ENCODE data around the gene NIP7. TPM values are rescaled to one million over a fixed set of nuclear protein-coding genes. Genes with fewer than 3 reads are reported as not detected.

NIP7 gene
- total and polyA plus RNA-seq, 4 donors: 14.5 to 23.2 (median 17.0) TPM

DNA sequence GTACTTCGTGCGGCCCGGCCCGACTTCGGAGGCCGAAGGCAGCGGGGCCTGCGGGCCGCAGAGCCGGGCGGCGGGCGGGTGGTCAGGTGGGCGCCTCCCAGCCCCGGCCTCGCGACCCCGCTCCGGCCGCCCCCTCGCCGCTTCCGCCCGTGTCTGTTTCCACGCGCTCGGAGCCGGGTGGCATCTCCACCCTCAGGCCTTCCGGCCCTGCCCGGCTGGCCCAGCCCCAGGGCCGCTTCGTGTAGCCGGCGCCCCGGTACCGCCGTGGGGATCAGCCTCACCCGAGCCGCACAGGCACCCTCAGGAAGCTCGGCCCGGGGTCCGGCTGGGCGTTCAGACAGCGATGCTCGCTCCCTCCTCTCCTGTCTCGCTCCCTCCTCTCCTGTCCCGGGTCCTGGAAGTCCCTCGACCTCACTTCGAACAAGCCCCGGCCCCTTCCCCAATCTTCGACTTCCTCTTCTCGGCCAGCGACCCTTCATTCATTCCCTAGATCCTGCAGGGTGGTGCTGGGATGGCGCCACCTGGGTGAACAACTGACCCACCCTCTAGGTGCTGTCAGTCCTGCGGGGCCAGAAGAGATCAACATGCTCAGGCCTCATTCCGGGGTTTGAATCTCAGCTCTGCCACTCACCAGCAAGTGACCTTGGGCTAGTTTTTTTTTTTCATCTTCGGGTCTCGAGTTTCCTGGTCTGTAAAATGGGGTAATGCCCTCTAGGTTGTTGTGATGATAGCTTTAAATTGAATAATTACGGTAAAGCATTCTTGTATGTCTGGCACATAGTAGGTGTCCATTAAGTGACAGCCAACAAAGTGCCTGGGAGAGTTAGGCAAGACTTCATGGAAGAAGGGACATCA is 27.8 kb upstream of the NIP7 start:
- H3K27ac ChIP-seq (ENCODE audit: low read depth in 1 of 2, low read length in 1 of 2): peak overlapping the region; percentile 91 to 95
- H3K4me3 ChIP-seq: peak overlapping the region; percentile 95
- no peaks in the 10 kb centered on the region for H3K9me3 ChIP-seq (ENCODE audit: control insufficient read depth in 4 of 4, insufficient read depth in 3 of 4, low read length in 3 of 4)
- peaks cover 0 to 5% (median 4%) of the 10 kb centered on the region in 5 donors for H3K4me1 ChIP-seq (ENCODE audit: control insufficient read depth in 5 of 5, insufficient read depth in 5 of 5, low read length in 5 of 5)
- DNase-seq: peak in 2 of 3 donors; percentile 17 to 19
- TF ChIP-seq CTCF (IDR thresholded peaks at IDR 0.05; ENCODE audit: control extremely low read depth, extremely low read depth): no peak
- H3K27me3 ChIP-seq (ENCODE audit: control insufficient read depth in 3 of 3, insufficient read depth in 3 of 3, low read length in 2 of 3): no peaks in the 10 kb centered on the region
- ATAC-seq (ENCODE audit: insufficient read depth, low FRiP score): peak; percentile 45
- WGBS, 2 donors: 2 to 3% methylated on average over 36 to 59 of the region's 59 CpGs
- peak overlapping the region; percentile 47 to 61 for H3K9ac ChIP-seq (ENCODE audit: insufficient read depth in 1 of 2, low read length in 2 of 2)
- H3K36me3 ChIP-seq (ENCODE audit: control insufficient read depth in 4 of 4, insufficient read depth in 4 of 4, low read length in 4 of 4): peaks cover 0 to 25% (median 17%) of the 10 kb centered on the region in 4 donors

- H3K4me1 ChIP-seq (ENCODE audit: control insufficient read depth in 5 of 5, insufficient read depth in 5 of 5, low read length in 5 of 5): peaks cover 0 to 5% (median 4%) of the 10 kb centered on the region in 5 donors
- H3K9ac ChIP-seq (ENCODE audit: insufficient read depth in 1 of 2, low read length in 2 of 2): no peak overlapping the region
- H3K27ac ChIP-seq (ENCODE audit: low read depth in 1 of 2, low read length in 1 of 2): no peak overlapping the region
- H3K4me3 ChIP-seq: no peak overlapping the region
- H3K9me3 ChIP-seq (ENCODE audit: control insufficient read depth in 4 of 4, insufficient read depth in 3 of 4, low read length in 3 of 4): no peaks in the 10 kb centered on the region
- TF ChIP-seq CTCF (IDR thresholded peaks at IDR 0.05; ENCODE audit: control extremely low read depth, extremely low read depth): no peak
- DNase-seq (no peak), ATAC-seq (ENCODE audit: insufficient read depth, low FRiP score) (no peak)
- WGBS, 2 donors: 96 to 98% methylated on average over 5 of the region's 5 CpGs
- H3K36me3 ChIP-seq (ENCODE audit: control insufficient read depth in 4 of 4, insufficient read depth in 4 of 4, low read length in 4 of 4): peaks cover 1 to 36% (median 25%) of the 10 kb centered on the region in 4 donors
- H3K27me3 ChIP-seq (ENCODE audit: control insufficient read depth in 3 of 3, insufficient read depth in 3 of 3, low read length in 2 of 3): no peaks in the 10 kb centered on the region
These were observed 26.1 kb upstream of the NIP7 start for GRCh38 chr16:69313469-69313868.

GRCh38 chr16:69314534-69314933 is 25.0 kb upstream of the NIP7 start:
- Histone ChIP-seq H3K9me3 (ENCODE audit: control insufficient read depth in 4 of 4, insufficient read depth in 3 of 4, low read length in 3 of 4) (no peaks in the 10 kb centered on the region), H3K4me1 (ENCODE audit: control insufficient read depth in 5 of 5, insufficient read depth in 5 of 5, low read length in 5 of 5) (peaks cover 0 to 5% (median 4%) of the 10 kb centered on the region in 5 donors), H3K4me3 (no peak overlapping the region), H3K9ac (ENCODE audit: insufficient read depth in 1 of 2, low read length in 2 of 2) (no peak overlapping the region), H3K27me3 (ENCODE audit: control insufficient read depth in 3 of 3, insufficient read depth in 3 of 3, low read length in 2 of 3) (no peaks in the 10 kb centered on the region), H3K36me3 (ENCODE audit: control insufficient read depth in 4 of 4, insufficient read depth in 4 of 4, low read length in 4 of 4) (peaks cover 7 to 47% (median 32%) of the 10 kb centered on the region in 4 donors), H3K27ac (ENCODE audit: low read depth in 1 of 2, low read length in 1 of 2) (no peak overlapping the region)
- ATAC-seq (ENCODE audit: insufficient read depth, low FRiP score): no peak
- WGBS, 2 donors: 85 to 92% methylated on average over 11 of the region's 11 CpGs
- TF ChIP-seq CTCF (IDR thresholded peaks at IDR 0.05; ENCODE audit: control extremely low read depth, extremely low read depth): no peak
- DNase-seq: no peak
